Measurements from ENCODE around the gene GPSM1. TPM values are rescaled to one million over a fixed set of nuclear protein-coding genes. Genes with fewer than 3 reads are reported as not detected.

GPSM1 gene
- total RNA-seq, 4 donors from 2014 or later, result 0.98 to 1.7 (median 1.2) TPM; not detected in 1

DNA sequence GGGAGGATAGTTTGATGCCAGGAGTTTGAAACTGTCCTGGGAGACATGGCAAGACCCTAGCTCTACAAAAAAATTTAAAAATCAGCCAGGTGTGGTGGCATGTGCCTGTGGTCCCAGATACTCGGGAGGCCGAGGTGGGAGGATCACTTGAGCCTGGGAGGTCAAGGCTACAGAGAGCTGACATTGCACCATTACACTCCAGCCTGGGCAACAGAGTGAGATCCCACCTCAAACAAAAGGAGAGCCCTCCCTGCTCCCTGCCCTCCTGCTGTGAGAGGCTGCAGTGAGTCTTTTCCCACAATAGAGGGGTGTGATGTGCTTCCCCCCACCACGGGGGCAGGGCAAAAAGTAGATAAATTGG lies 13.3 kb upstream of the GPSM1 start:
- Histone ChIP-seq H3K4me1 (no peaks in the 10 kb centered on the region), H3K4me3 (no peak overlapping the region), H3K27me3 (peaks cover 27 to 40% (median 34%) of the 10 kb centered on the region in 3 donors), H3K27ac (no peak overlapping the region), H3K9me3 (no peaks in the 10 kb centered on the region), H3K36me3 (no peaks in the 10 kb centered on the region)
- in situ Hi-C loops (cut with MboI; ENCODE audit: low sequenced_read_pairs in 4 of 4), result no loop called here
- ATAC-seq, result no peak
- DNase-seq, result no peak
- TF ChIP-seq POLR2A (IDR thresholded peaks at IDR 0.05), result no peak
- TF ChIP-seq, protein P1, sequence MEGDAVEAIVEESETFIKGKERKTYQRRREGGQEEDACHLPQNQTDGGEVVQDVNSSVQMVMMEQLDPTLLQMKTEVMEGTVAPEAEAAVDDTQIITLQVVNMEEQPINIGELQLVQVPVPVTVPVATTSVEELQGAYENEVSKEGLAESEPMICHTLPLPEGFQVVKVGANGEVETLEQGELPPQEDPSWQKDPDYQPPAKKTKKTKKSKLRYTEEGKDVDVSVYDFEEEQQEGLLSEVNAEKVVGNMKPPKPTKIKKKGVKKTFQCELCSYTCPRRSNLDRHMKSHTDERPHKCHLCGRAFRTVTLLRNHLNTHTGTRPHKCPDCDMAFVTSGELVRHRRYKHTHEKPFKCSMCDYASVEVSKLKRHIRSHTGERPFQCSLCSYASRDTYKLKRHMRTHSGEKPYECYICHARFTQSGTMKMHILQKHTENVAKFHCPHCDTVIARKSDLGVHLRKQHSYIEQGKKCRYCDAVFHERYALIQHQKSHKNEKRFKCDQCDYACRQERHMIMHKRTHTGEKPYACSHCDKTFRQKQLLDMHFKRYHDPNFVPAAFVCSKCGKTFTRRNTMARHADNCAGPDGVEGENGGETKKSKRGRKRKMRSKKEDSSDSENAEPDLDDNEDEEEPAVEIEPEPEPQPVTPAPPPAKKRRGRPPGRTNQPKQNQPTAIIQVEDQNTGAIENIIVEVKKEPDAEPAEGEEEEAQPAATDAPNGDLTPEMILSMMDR (IDR thresholded peaks at IDR 0.05 in 4 of 5, conservative IDR thresholded peaks at IDR 0.05 in 1 of 5), result no peak
- intact Hi-C loops (cut with DNase I; ENCODE audit: low total_unique reads), result no loop called here

DNA sequence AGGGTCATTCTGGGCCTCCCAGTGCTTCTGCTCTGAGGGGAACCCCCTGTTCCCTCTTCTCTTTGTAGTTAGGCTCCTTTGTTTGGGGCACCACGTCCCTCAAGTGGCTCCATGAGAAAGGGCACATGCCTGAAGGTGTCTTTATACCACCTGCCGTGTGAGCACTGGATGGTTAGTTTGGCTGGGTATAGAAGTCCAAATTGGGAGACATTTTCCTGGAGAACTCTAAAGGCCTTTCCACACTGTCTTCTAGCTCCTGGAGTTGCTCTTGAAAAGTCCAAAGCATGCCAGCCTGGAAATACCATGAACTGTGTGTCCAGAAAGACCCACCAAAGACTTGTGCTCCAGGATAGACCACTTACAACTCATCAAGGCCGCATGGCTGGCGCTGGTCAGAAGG lies 12.4 kb upstream of the GPSM1 start:
- DNase-seq (no peak), ATAC-seq (no peak)
- no peak for TF ChIP-seq POLR2A (IDR thresholded peaks at IDR 0.05)
- TF ChIP-seq, protein P1 (IDR thresholded peaks at IDR 0.05 in 4 of 5, conservative IDR thresholded peaks at IDR 0.05 in 1 of 5), result no peak
- Histone ChIP-seq H3K4me1 (no peaks in the 10 kb centered on the region), H3K27me3 (peaks cover 18 to 31% (median 26%) of the 10 kb centered on the region in 3 donors), H3K9me3 (no peaks in the 10 kb centered on the region), H3K4me3 (no peak overlapping the region), H3K27ac (no peak overlapping the region), H3K36me3 (no peaks in the 10 kb centered on the region)
- in situ Hi-C loops (cut with MboI; ENCODE audit: low sequenced_read_pairs in 4 of 4), result no loop called here
- intact Hi-C loops (cut with DNase I; ENCODE audit: low total_unique reads), result no loop called here

GRCh38 chr9:136316271-136316751 lies 11.0 kb upstream of the GPSM1 start:
- Histone ChIP-seq H3K9me3 (no peaks in the 10 kb centered on the region), H3K4me3 (no peak overlapping the region), H3K27me3 (peaks cover 4 to 17% (median 16%) of the 10 kb centered on the region in 3 donors), H3K27ac (no peak overlapping the region), H3K36me3 (no peaks in the 10 kb centered on the region), H3K4me1 (no peaks in the 10 kb centered on the region)
- in situ Hi-C loops (cut with MboI; ENCODE audit: low sequenced_read_pairs in 4 of 4), result no loop called here
- intact Hi-C loops (cut with DNase I; ENCODE audit: low total_unique reads), result no loop called here
- ATAC-seq (no peak), DNase-seq (no peak)
- TF ChIP-seq POLR2A (IDR thresholded peaks at IDR 0.05), result no peak
- TF ChIP-seq, protein P1 (IDR thresholded peaks at IDR 0.05 in 4 of 5, conservative IDR thresholded peaks at IDR 0.05 in 1 of 5), result no peak

DNA sequence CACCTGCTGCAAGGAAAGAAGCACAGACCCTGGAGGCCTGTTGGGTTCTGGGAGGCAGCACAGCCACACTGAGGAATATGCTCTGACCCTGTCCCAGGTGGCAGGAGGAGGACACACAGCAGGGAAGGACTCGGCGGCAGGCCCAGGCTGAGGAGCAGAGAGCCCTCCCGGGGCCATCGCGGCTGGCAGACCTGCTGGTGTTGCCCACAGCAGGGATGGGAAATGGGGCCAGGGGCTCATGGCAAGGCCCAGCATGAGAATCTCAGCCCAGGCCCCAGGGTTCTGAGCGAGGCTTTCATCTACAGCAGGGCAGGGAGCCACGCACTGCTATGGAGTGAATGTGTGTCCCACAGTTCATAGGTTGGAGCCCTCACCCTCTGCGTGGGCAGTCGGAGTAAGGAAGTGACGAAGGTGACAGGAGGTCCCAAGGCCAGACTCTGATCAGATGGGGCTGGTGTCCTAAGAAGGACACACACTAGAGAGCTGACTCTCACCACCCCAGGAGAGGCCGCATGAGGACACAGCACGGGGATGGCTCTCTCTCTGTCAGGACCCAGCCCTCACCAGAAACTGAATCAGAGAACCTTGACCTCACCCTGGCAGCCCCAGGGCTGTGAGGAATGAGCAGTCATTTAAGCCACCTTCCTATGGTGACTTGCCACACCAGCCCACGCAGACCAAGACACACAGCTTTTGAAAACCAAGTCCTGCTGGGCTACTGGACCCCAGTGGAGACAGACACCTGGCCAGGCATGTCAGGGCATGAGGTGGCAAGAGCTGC lies 10.3 kb upstream of the GPSM1 start:
- in situ Hi-C loops (cut with MboI; ENCODE audit: low sequenced_read_pairs in 4 of 4), result no loop called here
- ATAC-seq (no peak), DNase-seq (no peak)

More for the DNA sequence above, 10.3 kb upstream of the GPSM1 start:
- no peak overlapping the region for H3K4me3 ChIP-seq
- H3K27me3 ChIP-seq, result peaks cover 0 to 18% (median 9%) of the 10 kb centered on the region in 3 donors
- H3K36me3 ChIP-seq, result no peaks in the 10 kb centered on the region
- TF ChIP-seq POLR2A (IDR thresholded peaks at IDR 0.05), result no peak
- TF ChIP-seq, protein P1 (IDR thresholded peaks at IDR 0.05 in 4 of 5, conservative IDR thresholded peaks at IDR 0.05 in 1 of 5), result no peak
- no peak overlapping the region for H3K27ac ChIP-seq
- H3K4me1 ChIP-seq, result no peaks in the 10 kb centered on the region
- intact Hi-C loops (cut with DNase I; ENCODE audit: low total_unique reads), result no loop called here
- H3K9me3 ChIP-seq, result no peaks in the 10 kb centered on the region
